Retinal pigment epithelial cell (primary cell): ENCODE measurements around the gene CLIC3.

Experiments used
- DNase-seq: peaks from one replicate; pipeline ENCODE4 v3.0.0-alpha.2; 2010; ENCODE audit warnings: low read depth
- H3K4me3 ChIP-seq: 2 replicates; pipeline ENCODE4 v1.5.1; 2011; ENCODE audit warnings: mild to moderate bottlenecking, low read length, control low read depth, moderate library complexity
- TF ChIP-seq, protein P1 (sequence below): conservative IDR thresholded peaks from 2 replicates; pipeline ENCODE4 v1.5.1; 2011; ENCODE audit warnings: low read depth, low read length, control low read depth, inconsistent platforms

Gene CLIC3

DNA sequence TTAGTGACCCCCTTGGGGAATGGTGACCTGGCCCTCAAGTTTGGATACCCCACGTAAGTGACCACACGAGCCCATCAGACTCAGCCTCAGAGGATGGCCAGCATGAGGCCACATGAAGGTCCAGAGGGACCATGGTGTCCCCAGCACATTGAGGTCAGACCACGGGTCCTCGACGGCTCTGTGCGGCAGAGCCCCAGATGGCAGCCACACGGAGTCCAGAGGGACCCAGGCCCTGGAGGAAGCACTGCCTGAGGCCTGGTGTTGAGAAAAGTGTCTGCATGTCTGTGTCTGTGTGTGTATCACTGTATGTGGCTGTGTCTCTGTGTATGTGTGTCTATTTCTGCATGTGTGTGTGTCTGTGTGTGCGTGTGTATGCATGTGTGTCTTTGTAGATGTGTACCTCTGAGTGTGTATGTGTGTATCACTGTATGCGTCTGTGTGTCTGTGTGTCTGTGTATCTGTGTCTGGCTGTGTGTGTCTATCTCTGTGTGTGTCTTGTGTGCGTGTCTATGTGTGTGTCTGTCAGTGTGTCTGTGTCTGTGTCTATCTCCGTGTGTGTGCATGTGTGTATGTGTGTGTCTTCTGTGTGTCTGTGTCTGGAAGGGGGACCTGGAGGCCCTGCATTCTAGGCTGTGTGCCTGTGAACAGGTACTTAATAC, 12.6 kb downstream of the CLIC3 start:
- no peak overlapping the region for H3K4me3 ChIP-seq
- no peak for DNase-seq
- TF ChIP-seq, protein P1, sequence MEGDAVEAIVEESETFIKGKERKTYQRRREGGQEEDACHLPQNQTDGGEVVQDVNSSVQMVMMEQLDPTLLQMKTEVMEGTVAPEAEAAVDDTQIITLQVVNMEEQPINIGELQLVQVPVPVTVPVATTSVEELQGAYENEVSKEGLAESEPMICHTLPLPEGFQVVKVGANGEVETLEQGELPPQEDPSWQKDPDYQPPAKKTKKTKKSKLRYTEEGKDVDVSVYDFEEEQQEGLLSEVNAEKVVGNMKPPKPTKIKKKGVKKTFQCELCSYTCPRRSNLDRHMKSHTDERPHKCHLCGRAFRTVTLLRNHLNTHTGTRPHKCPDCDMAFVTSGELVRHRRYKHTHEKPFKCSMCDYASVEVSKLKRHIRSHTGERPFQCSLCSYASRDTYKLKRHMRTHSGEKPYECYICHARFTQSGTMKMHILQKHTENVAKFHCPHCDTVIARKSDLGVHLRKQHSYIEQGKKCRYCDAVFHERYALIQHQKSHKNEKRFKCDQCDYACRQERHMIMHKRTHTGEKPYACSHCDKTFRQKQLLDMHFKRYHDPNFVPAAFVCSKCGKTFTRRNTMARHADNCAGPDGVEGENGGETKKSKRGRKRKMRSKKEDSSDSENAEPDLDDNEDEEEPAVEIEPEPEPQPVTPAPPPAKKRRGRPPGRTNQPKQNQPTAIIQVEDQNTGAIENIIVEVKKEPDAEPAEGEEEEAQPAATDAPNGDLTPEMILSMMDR, result no peak

DNA sequence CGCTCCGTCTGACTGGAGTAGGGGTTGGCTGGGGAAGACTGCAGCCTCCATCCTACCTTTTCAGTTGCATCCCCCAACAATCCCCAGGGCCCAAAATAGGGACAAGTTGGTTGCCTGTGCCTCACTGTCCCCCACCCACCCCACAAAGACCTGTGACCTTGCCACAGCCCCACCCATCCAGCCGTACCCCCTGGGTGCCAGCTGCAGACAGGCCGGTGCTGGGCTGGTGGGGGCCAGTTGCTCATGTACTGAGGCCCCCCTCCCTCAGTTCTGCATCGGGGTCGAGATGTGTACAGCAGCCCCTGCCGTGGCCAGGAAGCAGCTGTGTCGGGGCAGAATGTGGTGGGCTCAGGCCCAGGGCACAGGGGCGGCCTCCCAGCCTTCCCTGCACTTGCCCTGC, 13.2 kb downstream of the CLIC3 start:
- DNase-seq, result no peak
- H3K4me3 ChIP-seq, result no peak overlapping the region
- TF ChIP-seq, protein P1, result no peak

DNA sequence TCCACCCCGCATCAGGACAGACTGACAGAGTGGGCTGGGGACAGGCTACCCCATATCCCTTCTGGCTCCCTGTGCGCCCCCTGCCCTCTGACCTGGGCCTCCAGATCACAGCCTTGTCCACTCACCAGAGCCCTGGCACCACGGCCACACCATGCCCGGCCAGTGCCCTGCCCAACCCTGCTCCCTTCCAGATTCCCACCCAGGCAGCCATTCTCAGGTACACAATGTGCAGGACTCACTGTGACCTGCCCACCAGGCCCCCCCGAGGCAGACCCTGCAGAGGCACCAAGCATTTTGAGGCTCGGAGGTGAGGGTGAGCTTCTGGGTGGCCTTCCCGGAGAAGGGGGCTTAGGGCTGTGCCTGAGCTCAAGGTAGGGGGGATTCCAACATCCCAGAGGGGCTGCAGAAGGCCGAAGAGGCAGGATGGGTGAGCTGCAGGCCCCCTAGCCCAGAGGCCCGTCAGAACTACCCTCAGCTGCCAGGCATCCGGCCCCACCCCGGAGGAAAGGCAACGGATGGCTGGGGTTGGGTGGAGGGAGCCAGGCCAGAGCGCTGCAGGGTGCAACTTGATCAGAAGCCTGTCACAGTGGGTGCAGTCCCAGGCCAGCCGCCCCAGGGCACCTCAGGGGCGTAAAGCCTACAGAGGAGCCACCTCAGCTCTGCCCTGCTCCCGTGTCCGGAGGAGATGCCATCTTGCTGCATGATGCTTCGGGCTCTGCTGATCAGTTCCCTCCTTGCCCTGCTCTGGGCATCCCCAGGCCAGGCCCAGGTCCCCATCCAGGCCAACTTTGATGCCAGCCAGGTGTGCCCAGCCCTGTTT, 13.9 kb downstream of the CLIC3 start, which contains the start of gene LCNL1:
Gene LCNL1, plus strand, starts transcription at position 762 of the 820 bp plus-strand sequence. CDS start 594 bp downstream, outside the sequence.
- DNase-seq, result no peak

DNA sequence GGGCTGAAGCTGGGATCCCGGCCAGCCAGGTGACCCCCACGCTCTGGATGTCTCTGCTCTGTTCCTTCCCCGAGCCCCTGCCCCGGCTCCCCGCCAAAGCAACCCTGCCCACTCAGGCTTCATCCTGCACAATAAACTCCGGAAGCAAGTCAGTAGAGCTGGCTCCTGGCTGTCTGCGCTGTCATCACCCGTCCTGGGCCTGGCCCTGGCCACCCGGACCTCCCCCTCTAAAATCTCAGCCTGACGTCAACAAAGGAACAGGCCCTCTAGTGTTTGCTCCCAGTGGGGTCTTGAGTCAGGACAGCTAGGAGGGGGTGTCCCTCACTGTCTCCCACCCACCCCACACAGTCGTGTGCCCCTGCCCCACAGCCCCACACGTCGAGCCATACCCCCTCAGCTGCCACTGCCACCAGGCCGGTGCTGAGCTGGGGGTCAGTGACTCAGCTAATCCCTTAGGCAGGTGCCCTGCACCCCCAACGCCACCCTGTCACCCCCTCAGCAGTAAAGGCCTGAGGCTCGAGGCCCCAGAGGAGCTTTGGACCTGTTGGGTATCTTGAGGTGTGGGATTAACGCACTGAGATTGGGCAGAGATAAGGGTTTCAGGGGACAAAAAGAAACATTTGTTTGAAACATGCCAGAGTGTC, 14.7 kb downstream of the CLIC3 start:
- DNase-seq, result no peak
- no peak overlapping the region for H3K4me3 ChIP-seq
- TF ChIP-seq, protein P1, result no peak

More for the DNA sequence above, 13.9 kb downstream of the CLIC3 start, which contains the start of gene LCNL1:
- H3K4me3 ChIP-seq, result no peak within 1 kb of the TSS
- TF ChIP-seq, protein P1, result no peak

DNA sequence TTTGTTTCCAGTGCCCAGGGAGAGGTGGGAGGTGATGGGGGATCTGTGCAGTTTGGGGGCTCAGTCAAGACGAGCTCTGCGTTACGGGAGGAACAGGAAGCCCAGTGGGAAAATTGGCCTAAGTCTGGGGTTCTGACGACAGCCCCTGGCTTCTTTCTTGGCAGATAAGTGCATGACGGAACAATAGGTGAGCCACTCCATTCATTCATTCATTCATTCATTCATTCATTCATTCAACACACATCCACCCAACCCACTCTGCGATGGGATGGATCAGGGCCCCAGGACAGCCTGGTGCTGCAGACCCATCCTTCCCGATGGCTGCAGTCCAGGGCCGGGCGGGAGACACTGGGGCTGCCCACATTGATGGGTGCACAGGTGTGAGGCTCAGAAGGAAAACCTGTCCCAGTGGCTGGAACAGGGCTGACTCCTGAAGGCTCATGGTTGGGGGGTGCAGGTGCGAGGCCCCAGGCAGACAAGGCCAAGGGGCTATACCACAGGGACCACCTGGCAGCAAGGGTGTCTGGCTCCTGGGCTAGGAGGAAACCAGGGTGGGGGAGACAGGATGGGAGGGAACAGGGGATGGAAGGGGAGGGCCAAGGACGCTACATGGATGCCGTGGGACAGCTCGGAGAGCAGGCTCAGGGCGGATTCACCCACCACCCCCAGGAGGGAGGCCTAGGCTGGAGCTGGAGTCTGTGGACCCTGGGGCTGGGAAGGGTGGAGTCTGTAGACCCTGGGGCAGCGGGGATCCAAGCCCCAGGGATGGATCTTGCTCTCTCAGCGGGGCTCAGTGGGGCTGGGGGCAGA, 15.5 kb downstream of the CLIC3 start:
- TF ChIP-seq, protein P1, result no peak
- DNase-seq, result no peak
- no peak overlapping the region for H3K4me3 ChIP-seq

DNA sequence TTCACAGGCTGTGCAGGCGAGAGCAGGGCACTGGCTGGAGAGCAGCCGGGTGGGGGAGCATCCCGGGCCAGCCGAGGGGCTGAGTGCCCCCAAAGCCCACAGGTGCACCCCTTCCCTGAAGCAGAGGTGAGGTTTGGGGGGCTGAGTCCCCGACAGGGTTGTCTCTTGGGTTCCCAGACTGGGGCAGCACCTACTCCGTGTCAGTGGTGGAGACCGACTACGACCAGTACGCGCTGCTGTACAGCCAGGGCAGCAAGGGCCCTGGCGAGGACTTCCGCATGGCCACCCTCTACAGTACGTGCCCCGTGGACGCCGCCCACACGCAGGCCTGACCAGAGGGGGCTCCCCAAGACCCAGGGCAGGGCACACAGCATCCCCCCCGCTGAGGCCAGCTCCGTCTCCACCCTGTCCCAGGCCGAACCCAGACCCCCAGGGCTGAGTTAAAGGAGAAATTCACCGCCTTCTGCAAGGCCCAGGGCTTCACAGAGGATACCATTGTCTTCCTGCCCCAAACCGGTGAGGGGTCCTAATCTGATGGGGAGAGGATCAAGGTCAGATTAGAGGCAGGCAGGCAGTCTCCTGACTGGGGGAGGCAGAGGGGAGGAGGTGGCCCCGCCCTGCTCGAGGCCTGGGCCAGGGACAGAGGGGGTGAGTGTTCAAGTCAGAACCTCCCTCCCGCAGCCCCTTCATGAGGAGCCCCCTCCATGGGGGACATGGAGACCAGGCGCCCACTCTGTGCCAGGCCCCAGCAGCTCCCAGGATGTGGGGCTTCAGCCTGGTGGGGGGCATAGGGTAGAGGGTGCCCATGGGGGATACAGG, 16.4 kb downstream of the CLIC3 start:
- no peak overlapping the region for H3K4me3 ChIP-seq
- TF ChIP-seq, protein P1, result no peak
- no peak for DNase-seq
